ENCODE results near the gene OXCT1. TPM values are rescaled to one million over a fixed set of nuclear protein-coding genes. Genes with fewer than 3 reads are reported as not detected.
"Not testable (repeated sequence)": the region's sequence is repeated elsewhere in the genome, so short reads cannot be mapped to it uniquely, and the experiment has no call there.

OXCT1 gene
- total and polyA plus RNA-seq, 9 of the 15 experiments (the other 6 are each of a cell fraction or from before 2014, with no cell fraction given) = 24.7 to 61.2 (median 41.9) TPM

DNA sequence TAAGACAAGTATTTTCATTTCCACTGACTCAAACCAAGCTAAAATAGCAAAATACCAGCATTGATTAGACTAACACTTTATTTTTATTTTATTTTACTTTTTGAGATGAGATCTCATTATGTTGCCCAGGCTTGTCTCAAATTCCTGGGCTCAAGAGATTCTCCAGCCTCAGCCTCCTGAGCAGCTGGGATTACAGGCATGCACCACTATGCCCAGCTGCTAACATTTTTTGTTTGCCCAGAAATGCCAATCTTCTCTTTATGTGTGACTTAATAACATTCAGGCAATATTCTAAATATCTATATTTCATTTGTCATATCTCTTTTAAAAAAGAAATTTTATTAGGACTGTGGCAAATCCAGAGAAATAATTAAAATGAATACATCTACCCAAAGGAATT lies 55.0 kb downstream of the OXCT1 start:
- Histone ChIP-seq H3K27me3 (ENCODE audit: control insufficient read depth in 2 of 2, insufficient read depth in 2 of 2, low read length in 2 of 2) (no peaks in the 10 kb centered on the region), H3K9me3 (replicated peaks; ENCODE audit: control insufficient read depth, insufficient read depth, low read depth, low read length) (no peaks in the 10 kb centered on the region), H3K9me1 (ENCODE audit: control insufficient read depth, insufficient read depth, low read length) (no peaks in the 10 kb centered on the region), H3K27ac (ENCODE audit: extremely low read depth, low read depth, low read length) (no peak overlapping the region), H3K36me3 (ENCODE audit: control insufficient read depth, insufficient read depth, low read length) (no peaks in the 10 kb centered on the region), H3K9ac (ENCODE audit: insufficient read depth in 1 of 2, low read depth in 2 of 2, low read length in 2 of 2) (no peak overlapping the region), H3K79me2 (ENCODE audit: control insufficient read depth, insufficient read depth, low read length) (no peaks in the 10 kb centered on the region), H2AFZ (ENCODE audit: low read depth, low read length) (no peak overlapping the region), H3K4me2 (ENCODE audit: insufficient read depth, low read length) (no peak overlapping the region), H3K4me1 (replicated peaks in 1 of 2; ENCODE audit: control insufficient read depth in 2 of 2, insufficient read depth in 2 of 2, low read length in 2 of 2) (no peaks in the 10 kb centered on the region; a peak in 1 of 5 replicates), H3K4me3 (no peak overlapping the region), H4K20me1 (replicated peaks; ENCODE audit: control insufficient read depth, insufficient read depth, low read length) (no peaks in the 10 kb centered on the region)
- ChIA-PET POLR2A (no interaction called here), CTCF (ENCODE audit: low intra/inter-chr PET ratio) (no interaction called here)
- no peak for DNase-seq (ENCODE audit: extremely low read depth in 1 of 4, low spot score in 3 of 4)
- no TSS peak for BruUV-seq (replicated peaks)
- ATAC-seq = no peak
- intact Hi-C loops (cut with micrococcal nuclease) (no loop called here), in situ Hi-C loops (cut with MboI) (no loop called here)
- no peak for FAIRE-seq
- TF ChIP-seq TBL1XR1 (IDR thresholded peaks at IDR 0.05; ENCODE audit: low read length in 2 of 2) = no peak

GRCh38 chr5:41814306-41814705 lies 55.9 kb downstream of the OXCT1 start:
- POLR2A ChIA-PET; H3K9ac ChIP-seq (ENCODE audit: insufficient read depth in 1 of 2, low read depth in 2 of 2, low read length in 2 of 2); DNase-seq (ENCODE audit: extremely low read depth in 1 of 4, low spot score in 3 of 4); H3K27me3 ChIP-seq (ENCODE audit: control insufficient read depth in 2 of 2, insufficient read depth in 2 of 2, low read length in 2 of 2); H2AFZ ChIP-seq (ENCODE audit: low read depth, low read length); BruUV-seq (replicated peaks); CTCF ChIA-PET (ENCODE audit: low intra/inter-chr PET ratio); H3K4me3 ChIP-seq; H3K4me2 ChIP-seq (ENCODE audit: insufficient read depth, low read length); intact Hi-C loops (cut with micrococcal nuclease); FAIRE-seq; H3K4me1 ChIP-seq (replicated peaks in 1 of 2; ENCODE audit: control insufficient read depth in 2 of 2, insufficient read depth in 2 of 2, low read length in 2 of 2); in situ Hi-C loops (cut with MboI); H3K36me3 ChIP-seq (ENCODE audit: control insufficient read depth, insufficient read depth, low read length); H3K9me1 ChIP-seq (ENCODE audit: control insufficient read depth, insufficient read depth, low read length); H3K79me2 ChIP-seq (ENCODE audit: control insufficient read depth, insufficient read depth, low read length); H3K9me3 ChIP-seq (replicated peaks; ENCODE audit: control insufficient read depth, insufficient read depth, low read depth, low read length); H4K20me1 ChIP-seq (replicated peaks; ENCODE audit: control insufficient read depth, insufficient read depth, low read length); ATAC-seq; H3K27ac ChIP-seq (ENCODE audit: extremely low read depth, low read depth, low read length): not testable (repeated sequence)
- 28% methylated on average over 2 of the region's 4 CpGs for WGBS (ENCODE audit: insufficient coverage, low coverage, missing lambda C conversion rate)
- TF ChIP-seq BCOR (IDR thresholded peaks at IDR 0.05) = 0 out of 2 replicates have a peak, but pooled peaks have one; percentile 36

Data from K562 (cell line).